Stimulated activated CD8-positive, alpha-beta memory T cell treated with anti-CD3 and anti-CD28 coated beads, Interleukin-12 subunit alpha, Interleukin-12 subunit beta, amount 100 ng/mL, for 24 hours (primary cell): ENCODE data around the gene CCDC51.
"Not testable (repeated sequence)": the region's sequence is repeated elsewhere in the genome, so short reads cannot be mapped to it uniquely, and the experiment has no call there.

Experiments
- DNase-seq: peaks from one replicate; pipeline ENCODE4 v3.0.0-alpha.2; 2020; ENCODE audit errors: extremely low read depth

Gene CCDC51, protein sequence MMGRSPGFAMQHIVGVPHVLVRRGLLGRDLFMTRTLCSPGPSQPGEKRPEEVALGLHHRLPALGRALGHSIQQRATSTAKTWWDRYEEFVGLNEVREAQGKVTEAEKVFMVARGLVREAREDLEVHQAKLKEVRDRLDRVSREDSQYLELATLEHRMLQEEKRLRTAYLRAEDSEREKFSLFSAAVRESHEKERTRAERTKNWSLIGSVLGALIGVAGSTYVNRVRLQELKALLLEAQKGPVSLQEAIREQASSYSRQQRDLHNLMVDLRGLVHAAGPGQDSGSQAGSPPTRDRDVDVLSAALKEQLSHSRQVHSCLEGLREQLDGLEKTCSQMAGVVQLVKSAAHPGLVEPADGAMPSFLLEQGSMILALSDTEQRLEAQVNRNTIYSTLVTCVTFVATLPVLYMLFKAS

DNA sequence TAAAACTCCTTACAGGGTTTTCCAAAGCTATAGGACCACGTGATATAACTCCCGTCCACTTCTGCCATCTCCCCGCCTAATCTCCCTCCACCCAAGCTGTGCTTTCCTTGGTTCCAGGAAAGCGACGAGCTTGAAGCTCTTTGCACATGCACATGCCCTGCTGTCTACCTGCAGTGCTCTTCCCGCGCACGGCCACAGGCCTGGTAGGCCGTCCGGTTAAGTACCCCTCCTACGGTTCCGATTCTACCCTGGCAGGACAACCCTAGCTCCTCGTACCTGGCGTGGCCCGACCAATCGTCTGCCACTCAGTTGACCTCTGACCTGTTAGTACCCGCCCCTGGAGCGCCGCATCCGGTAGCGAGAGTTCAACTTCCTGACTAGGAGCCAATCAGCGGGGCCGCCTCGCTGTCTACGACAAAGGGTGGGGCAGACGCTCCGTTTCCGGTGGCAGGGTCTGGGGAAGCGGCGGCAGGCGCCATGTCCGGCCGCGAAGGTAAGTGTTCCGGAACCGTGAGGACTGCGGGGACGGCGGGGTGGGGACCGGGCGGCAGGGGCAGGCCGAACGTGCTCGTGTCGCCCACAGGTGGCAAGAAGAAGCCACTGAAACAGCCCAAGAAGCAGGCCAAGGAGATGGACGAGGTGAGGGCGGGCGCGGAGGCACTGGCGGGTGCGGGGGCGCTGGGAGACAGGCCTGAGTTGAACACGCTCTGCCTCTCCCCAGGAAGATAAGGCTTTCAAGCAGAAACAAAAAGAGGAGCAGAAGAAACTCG lies at the start of gene CCDC51, which contains the start of gene TMA7:
Gene CCDC51, minus strand, starts transcription at position 300 of the 770 bp plus-strand sequence. CDS start 4,991 bp downstream, outside the sequence.
Gene TMA7, plus strand, starts transcription at position 438 of the 770 bp plus-strand sequence. Its CDS starts 40 bp downstream, at position 478.
- DNase-seq, result peak; percentile 93

DNA sequence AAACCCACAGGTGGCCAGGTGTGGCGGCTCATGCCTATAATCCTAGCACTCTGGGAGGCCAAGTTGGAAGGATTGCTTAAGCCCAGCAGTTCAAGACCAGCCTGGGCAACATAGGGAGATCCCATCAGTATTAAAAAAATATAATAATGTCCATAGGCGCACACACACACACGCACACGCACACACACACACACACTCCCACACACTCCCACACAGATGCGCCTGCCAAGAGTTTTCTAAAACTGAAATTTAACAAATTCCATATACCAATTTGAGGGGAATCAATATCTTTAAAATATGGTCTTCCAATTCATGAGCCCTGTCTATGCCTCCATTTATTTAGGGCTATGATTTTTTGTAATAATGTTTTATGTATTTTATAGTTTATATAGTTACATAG lies 47.0 kb upstream of the CCDC51 start:
- no peak for DNase-seq

DNA sequence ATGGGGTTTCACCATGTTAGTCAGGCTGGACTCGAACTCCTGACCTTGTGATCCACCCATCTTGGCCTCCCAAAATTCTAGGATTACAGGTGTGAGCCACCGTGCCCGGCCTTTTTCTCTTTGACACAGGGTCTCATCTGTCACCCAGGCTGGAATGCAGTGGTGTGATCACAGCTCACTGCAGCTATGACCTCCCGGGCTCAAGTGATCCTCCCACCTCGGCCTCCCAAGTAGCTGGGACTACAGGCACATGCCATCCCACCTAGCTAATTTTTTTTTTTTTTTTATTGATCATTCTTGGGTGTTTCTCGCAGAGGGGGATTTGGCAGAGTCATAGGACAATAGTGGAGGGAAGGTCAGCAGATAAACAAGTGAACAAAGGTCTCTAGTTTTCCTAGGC lies 42.9 kb upstream of the CCDC51 start:
- DNase-seq, result not testable (repeated sequence)

DNA sequence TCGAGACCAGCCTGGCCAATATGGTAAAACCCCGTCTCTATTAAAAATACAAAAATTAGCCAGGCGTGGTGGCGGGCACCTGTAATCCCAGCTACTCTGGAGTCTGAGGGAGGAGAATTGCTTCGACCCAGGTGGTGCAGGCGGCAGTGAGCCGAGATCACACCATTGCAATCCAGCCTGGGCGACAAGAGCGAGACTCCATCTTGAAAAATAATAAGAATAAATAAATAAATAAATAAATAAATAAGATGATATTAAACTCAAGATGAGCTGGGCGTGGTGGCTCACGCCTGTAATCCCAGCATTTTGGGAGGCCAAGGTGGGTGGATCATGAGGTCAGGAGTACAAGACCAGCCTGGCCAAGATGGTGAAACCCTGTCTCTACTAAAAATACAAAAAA lies 41.0 kb upstream of the CCDC51 start:
- not testable (repeated sequence) for DNase-seq

DNA sequence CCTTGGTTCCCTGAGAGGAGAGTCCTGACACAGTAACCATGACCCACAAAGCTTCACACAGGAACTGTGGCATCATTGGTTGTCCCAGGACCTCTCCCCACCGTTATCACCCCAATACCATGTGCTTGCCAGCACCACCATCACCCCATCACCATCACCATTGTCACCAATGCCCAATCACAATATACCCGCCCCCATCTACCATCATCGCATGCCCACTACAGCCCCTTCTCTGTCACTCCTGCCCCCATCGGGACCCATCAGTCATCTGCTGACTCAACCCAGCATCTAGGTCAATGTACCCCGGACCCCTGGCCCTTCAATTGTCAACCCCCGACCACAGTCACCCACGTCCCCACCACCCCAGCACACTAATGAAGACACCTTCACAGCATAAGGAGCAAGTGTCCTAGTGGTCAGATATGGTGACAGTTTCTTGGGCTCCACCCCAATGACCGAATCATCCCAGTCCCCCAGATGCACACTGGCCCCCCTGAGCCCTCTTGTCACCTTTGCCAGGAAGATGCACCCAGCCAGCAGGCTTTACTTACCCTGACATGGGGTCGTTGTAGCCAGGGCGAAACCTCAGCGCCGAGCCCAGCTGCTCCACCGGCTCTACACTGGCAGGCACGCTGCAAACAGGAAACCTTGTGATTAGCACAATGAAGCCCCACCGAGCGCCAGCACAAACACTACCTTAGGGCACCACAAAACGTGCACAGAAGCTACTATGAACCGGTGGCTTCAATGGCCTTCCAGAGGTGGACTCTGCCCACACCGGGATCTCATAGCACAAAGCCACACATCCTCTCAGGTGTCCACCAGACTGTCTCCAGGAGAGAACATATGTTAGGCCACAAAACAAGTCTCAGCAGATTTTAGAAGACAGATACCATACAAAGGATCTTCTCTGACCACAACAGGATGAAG lies 39.0 kb upstream of the CCDC51 start:
- DNase-seq, result no peak

DNA sequence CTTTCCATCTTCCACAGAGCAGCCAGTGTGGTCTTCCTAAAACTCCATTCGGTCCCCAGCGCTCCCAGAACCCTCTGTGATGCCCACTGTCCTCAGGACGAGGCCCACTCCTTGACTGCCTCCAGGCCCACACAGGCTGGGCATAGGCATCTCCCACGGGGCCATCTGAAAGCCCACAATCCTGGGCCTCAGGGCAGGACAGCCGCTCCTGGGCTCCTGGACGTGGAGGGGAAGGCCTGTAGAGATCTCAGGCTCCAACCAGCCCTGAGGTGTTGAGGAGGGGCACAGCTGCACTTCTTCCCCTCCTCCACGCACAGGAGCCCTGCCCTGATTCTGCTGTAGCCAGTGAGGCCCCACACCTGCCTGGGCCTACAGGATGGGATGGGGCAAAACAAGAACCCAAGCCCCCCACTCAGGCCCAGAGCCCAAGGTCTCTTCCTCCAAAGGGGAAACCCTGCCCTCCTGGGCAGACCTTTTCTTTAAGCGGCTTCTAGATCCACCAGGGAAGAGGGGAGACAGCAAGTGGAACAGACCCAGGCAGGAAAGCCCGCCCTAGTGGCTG lies 38.1 kb upstream of the CCDC51 start:
- DNase-seq, result no peak

DNA sequence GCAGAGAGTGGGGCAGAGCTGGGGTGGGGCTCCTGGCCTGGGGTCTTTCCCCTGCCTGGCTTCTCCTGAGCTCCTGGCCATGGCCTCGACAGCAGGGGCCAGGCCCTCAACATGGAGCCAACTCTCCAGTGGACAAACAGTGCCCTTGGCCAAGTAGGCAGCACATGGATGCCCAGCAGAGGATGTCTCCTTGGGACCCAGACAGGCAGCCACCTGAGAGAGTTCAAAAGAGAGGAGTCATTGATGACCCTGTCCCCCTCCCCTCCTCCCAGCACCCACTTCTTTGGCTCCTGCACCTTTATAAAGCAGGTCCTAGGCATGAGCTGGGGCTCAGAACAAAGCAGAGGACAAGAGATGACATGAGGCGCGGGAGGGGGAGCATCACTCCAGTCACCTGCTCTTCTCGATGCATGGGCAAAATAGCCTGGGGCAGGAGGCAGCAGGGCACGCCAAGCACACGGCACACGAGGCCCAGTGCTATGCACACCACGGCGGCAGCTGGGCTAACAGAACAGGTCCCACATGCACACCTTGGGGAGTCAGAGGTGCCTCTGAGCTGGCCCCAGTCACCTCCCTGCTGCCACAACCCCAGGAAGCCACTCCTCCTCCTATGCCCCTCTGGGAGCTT lies 36.6 kb upstream of the CCDC51 start:
- DNase-seq, result no peak

DNA sequence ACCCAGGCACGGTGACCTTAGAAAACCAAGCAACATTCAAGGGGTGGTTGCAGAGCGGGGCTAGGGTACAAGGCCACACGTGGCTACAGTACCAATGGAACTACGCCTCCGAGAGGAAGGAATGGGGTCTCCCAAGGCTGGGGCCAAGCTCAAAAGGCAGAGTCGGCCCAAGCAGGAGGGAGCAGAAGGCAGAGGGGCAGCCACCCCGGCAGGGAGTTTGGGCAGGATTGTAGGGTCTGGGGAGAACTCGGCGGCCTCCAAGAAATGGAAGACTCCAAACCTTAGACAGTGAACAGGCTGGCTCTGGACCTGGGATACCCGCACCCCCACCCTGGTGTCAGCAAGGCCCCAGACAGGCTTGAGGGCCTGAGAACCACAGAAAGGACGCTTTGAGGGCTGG lies 35.3 kb upstream of the CCDC51 start:
- no peak for DNase-seq

DNA sequence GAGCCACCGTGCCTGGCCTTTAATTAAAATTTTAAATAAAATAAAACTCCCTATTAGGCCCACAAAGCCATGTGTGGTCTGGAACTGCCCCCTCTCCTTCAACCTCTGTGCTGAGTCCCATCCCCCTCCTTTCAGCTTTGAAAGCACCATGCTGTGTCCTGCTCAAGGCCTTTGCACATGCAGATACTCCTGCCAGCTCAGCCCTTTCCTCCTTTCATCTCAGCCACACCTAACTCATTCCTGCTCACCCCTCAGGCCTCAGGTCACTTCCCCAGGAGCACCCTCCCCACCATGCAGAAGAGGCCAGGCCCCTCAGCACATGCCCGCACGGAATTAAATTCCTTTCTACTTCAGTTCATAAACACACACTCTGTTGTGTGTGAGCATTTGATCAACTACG lies 34.7 kb upstream of the CCDC51 start:
- DNase-seq, result no peak

DNA sequence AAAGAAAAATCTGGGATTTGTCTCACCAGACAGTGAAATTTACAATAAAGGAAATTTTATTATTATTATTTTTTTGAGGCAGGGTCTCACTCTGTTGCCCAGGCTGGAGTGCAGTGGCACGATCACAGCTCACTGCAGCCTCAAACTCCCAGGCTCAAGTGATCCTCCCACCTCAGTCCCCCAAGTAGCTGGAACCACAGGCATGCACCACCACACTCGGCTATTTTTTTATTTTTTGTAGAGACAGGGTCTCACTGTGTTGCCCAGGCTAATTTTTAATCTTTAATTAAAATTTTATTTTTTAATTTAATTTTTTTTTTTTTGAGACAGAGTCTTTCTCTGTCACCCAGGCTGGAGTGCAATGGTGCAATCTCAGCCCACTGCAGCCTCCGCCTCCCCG lies 34.1 kb upstream of the CCDC51 start:
- not testable (repeated sequence) for DNase-seq

DNA sequence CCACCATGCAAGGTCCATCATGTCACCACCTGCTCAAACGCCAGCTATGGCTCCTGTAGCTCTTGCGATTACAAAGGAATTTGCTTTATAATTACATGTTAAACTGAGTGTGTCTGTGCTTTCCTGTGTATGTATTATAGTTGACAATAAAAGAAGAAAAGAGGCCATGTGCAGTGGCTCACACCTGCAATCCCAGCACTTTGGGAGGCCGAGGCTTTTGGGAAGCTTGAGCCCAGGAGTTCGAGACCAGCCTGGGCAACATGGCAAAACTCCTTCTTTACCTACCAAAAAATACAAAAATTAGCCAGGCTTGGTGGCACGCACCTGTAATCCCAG lies 33.7 kb upstream of the CCDC51 start:
- no peak for DNase-seq

DNA sequence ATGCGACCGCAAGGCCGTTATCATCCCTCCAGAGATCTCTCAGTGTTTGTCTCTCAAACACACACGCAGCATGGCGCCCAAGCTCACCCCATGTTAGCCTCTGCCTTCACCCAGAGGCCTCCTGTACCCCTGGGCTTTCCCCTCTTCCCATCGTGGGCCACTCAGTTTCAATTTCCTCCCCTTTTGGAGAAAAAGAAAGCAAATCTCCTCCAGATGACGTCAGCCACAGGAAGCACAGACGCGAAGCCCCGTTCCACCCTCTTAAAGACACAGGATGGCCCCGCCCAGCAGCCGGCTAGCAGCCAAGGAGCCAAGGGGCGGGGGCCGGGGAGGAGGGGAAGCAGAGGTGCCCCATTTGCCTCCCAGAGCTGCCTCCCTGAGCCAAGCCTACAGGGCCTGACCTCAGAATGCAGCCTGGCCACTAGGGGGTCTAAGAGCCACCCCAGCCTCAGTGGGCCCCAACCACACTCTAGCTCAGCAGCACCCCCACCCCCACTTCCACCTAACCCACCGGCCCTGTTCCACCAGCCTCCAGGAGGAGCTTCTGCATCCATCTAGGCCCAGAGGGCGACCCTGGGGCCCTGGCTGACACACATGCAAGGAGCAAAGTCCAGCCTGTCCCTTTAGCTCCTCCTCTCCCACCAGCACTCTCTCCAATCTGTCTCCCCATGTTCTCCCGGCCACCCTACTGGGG lies 33.2 kb upstream of the CCDC51 start:
- DNase-seq, result peak; percentile 91

DNA sequence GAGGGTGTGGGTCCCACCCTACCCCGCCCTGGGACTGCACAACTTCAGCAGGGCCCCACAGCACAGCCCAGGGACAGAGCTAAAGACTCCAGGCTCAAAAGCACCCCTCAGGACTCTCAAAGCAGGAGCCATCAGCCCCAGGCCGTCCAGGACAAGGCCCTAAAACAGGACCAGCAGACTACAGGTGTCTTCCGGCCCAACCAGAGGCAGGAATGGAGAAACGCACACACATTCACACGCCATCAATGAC lies 32.7 kb upstream of the CCDC51 start:
- no peak for DNase-seq

DNA sequence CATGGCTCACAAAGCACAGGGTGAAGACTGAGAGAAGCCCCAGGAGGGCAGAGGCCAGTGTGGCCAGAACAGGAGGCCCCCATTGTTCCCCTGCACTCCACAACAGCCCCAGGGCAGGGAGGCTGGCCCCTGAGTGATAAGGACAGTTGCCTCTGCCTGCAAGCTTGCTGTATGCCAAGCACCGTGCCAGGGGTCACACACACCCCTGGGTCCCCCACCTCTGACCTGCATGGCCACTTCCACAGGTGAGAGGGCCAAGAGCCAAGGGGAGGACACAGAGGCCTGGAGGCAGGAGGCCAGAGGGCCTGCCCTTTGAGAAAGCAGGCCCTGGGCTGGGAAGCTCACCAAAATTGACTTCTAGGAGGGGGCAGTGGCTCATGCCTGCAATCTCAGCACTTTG lies 30.4 kb upstream of the CCDC51 start:
- DNase-seq, result no peak

DNA sequence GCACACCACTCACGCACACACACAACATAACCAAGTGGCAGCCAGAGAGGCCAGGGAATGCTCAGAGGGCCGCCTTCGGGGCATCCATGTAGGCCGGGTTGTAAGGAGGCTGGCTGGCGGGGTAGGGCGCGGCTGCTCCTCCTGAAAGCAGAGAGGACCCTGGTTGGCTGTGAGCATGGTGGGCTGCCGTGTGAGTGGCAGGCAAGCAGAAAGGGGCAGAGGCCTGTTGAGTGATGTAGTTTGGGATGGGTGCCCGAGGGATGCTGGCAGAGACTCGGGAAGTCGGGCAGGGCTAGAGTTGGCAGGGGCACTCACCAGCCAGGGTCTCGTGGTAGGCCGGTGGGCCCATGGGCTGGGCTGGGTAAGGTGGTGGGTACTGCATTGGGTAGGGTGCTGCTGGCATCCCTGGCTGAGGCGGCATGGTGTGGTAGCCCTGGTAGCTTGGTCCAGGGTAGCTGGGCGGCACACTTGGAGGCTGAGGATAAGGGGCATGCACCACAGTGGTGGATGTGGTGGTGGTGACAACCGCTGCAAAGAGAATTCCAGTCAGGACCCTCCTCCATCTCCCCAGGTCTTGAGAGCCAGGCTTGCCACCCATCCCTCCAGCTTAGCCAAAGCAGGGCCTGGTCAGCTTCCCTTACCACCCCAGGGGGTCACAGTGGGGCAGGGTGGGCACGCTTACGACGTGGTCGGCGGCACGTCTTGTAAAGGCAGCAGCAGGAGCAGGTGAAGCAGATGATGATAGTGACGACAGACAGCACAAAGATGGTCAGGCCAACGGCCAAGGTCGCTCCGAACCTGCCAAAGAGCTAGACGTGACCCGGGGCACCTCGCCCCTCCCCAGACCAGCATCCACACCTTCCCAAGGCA lies 29.4 kb upstream of the CCDC51 start:
- DNase-seq, result no peak

DNA sequence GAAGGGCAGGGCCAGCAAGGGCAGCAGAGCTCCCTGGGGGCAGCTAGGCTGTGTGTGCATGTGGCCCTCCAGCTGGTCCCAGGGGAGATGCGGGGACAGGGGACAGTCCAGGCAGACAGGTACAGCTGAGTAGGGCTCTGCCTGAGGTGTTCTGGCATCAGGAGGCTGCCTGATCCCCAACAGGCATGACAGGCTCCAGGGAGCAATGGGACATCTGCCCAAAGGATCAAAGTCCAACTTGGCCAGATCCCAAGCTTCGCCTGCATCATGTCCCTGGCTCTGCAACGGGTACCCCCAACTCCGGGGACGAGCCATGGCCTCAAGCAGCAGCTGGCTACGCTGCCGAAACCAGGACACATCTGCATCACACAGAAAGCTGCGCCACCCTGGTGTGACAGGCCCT lies 28.4 kb upstream of the CCDC51 start:
- DNase-seq, result no peak

DNA sequence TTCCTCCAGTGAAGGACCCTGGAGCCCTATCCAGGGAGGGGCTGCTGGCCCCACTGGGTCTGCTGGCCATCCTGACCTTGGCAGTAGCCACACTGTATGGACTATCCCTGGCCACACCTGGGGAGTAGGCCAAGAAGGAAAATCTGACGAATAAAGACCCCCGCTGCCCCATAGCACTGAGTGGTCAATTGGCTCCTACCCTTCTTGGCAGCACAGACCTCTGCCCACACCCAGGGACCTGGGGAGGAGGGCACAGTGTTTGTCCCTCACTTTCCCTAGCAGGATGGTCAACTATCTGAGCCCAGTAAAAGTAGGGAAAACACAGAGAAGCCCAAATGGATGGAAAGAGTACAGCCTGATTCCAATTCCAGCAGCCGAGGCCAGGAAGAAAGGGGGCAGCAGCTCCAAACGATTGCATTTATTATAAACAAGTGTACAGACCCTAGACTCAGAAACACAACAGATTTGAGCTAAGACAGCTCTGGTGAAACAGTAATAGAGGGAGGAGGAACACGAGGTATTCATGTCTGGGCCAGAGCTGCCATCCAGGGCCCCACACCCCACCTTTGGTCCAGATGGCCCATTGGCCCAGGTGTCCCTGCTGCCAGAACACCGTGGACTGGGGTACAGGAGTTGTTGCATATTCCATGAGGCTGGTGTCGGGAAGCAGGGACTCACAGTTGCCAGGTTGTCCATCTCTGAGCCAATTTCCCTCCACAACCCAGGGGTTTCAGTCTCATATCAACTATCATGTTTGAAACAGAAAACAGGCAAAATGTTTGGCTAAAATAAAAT lies 27.8 kb upstream of the CCDC51 start:
- DNase-seq, result no peak

DNA sequence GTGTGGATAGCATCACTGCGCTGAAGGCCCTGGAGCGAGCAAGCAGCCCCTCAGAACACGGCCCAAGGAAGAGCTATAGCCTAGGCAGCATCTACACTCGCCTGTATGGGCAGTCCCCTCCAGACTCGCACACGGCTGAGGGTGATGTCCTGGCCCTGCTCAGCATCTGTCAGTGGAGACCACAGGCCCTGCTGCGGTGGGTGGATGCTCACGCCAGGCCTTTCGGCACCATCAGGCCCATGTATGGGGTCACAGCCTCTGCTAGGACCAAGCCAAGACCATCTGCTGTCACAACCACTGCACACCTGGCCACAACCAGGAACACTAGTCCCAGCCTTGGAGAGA lies 27.2 kb upstream of the CCDC51 start:
- no peak for DNase-seq
